Cardiac muscle cell (in vitro differentiated cells and primary cell): ENCODE results near the gene UBXN4. TPM values are rescaled to one million over a fixed set of nuclear protein-coding genes. Genes with fewer than 3 reads are reported as not detected.
"Not testable (repeated sequence)": the region's sequence is repeated elsewhere in the genome, so short reads cannot be mapped to it uniquely, and the experiment has no call there.

Experiments
- DNase-seq, 2 donors: peaks; one replicate each; pipeline versions ENCODE4 v3.0.0 to v3.0.0-alpha.2; 2010 to 2017; ENCODE audit warnings: low read depth in 1 of 2, low spot score in 1 of 2
- H3K27ac ChIP-seq: fragments of 200-600 bp; sonication (generic); 2 replicates; pipeline ENCODE4 v1.5.1; 2016
- H3K27me3 ChIP-seq: fragments of 200-600 bp; sonication (generic); 2 replicates; pipeline ENCODE4 v1.6.0; 2016; ENCODE audit warnings: control low read depth
- H3K36me3 ChIP-seq: fragments of 200-600 bp; sonication (generic); 2 replicates; pipeline ENCODE4 v1.5.1; 2016; ENCODE audit warnings: control low read depth
- H3K4me1 ChIP-seq: fragments of 200-600 bp; sonication (generic); 2 replicates; pipeline ENCODE4 v1.8.1; 2017; ENCODE audit warnings: low read depth, mild to moderate bottlenecking, mixed run types
- H3K4me3 ChIP-seq: fragments of 200-600 bp; sonication (generic); 2 replicates; pipeline ENCODE4 v1.5.1; 2016; ENCODE audit warnings: mild to moderate bottlenecking
- H3K9me3 ChIP-seq: fragments of 200-600 bp; sonication (generic); 2 replicates; pipeline ENCODE4 v1.5.1; 2017; ENCODE audit warnings: low read depth, mild to moderate bottlenecking, control low read depth
- CTCF ChIP-seq: IDR thresholded peaks from 2 replicates; pipeline ENCODE4 v1.5.1; 2012; ENCODE audit warnings: low read depth, mild to moderate bottlenecking, low read length
- polyA plus RNA-seq: library from polyadenylated mRNA; unstranded; fragments of >200 nt; fragmentation: Nextera tagmentation; extraction: Ambion mirVana; gene quantifications from 2 replicates; pipeline ENCODE4 v1.2.1, GENCODE V29; 2016
- total RNA-seq: library from RNA; depleted of rRNA; stranded (reverse); fragments of >200 nt; gene quantifications from 2 replicates; pipeline ENCODE4 v1.2.3, GENCODE V29; 2016

UBXN4 gene
- total and polyA plus RNA-seq, 2 experiments from 2014 or later: 35.5 to 193 TPM

DNA sequence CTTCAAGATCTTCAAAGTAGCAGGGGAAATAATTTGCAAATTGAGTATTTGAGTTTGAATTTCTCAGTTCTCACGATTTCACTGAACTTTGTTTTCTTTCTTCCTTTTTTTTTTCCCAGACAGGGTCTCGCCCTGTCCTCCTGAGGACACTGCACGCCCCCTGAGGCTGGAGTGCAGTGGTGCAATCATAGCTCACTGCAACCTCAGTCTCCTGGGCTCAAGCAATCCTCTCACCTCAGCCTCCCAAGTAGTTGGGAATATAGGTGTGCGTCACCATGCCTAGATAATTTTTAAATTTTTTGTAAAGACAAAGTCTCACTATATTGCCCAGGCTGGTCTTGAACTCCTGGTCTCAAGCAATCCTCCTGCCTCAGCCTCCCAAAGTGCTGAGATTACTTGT, 54.0 kb downstream of the UBXN4 start:
- H3K27ac ChIP-seq, H3K4me1 ChIP-seq, H3K27me3 ChIP-seq, DNase-seq, H3K36me3 ChIP-seq, H3K4me3 ChIP-seq, H3K9me3 ChIP-seq: not testable (repeated sequence)
- TF ChIP-seq CTCF: peak; percentile 5

GRCh38 chr2:135796606-135797005, 55.0 kb downstream of the UBXN4 start:
- H3K9me3 ChIP-seq: no peaks in the 10 kb centered on the region
- no peak for DNase-seq
- no peak for TF ChIP-seq CTCF
- no peak overlapping the region for H3K27ac ChIP-seq
- H3K4me3 ChIP-seq: no peak overlapping the region
- H3K36me3 ChIP-seq: no peaks in the 10 kb centered on the region
- peaks cover 2% of the 10 kb centered on the region for H3K4me1 ChIP-seq
- H3K27me3 ChIP-seq: no peaks in the 10 kb centered on the region

DNA sequence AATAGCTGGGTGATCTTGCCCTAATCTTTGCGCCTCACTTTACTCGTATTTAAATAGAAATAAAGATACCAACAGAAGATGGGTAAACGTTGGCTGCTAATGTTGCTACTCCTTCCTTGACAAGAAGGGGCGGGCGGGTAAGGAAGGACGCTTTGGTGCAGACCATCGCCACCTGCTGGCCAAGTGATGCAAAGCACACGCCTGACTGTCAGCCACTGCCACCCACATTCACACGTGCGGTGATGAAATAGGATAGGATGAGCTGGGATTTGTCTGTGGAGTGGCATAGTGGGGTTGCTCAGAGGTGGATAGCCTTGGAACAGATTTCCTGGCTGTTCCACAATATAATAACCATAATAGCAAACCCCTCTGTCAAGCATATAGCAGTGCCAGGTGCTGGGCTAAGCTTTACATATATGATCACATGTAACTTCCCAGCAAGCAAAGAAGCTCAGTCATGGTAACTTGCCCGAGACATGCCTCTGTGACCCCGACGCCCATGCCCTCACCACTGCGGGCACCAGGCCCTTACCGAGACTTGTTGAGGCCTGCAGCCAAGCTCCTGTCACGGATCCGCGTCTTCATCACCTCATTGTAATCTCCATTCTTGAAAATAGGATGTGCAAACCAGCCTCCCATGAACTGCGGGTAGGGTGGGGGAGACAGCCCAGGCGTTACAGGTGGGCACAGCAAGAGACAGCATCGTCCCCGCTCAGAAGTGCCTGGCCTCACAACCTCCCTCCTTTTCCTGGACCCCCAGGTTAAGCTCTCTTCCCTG, 56.0 kb downstream of the UBXN4 start:
- Histone ChIP-seq H3K27me3 (no peaks in the 10 kb centered on the region), H3K27ac (no peak overlapping the region), H3K36me3 (no peaks in the 10 kb centered on the region), H3K4me3 (no peak overlapping the region), H3K4me1 (no peaks in the 10 kb centered on the region), H3K9me3 (no peaks in the 10 kb centered on the region)
- TF ChIP-seq CTCF: peak; percentile 98
- DNase-seq: peak; percentile 79 to 87

GRCh38 chr2:135798275-135798705, 56.6 kb downstream of the UBXN4 start:
- TF ChIP-seq CTCF: no peak
- no peaks in the 10 kb centered on the region for H3K36me3 ChIP-seq
- no peak overlapping the region for H3K4me3 ChIP-seq
- no peak for DNase-seq
- no peaks in the 10 kb centered on the region for H3K9me3 ChIP-seq
- H3K27me3 ChIP-seq: no peaks in the 10 kb centered on the region
- H3K4me1 ChIP-seq: no peaks in the 10 kb centered on the region
- no peak overlapping the region for H3K27ac ChIP-seq

GRCh38 chr2:135798762-135799161, 57.1 kb downstream of the UBXN4 start:
- Histone ChIP-seq H3K4me3 (no peak overlapping the region), H3K27ac (no peak overlapping the region), H3K9me3 (no peaks in the 10 kb centered on the region), H3K36me3 (no peaks in the 10 kb centered on the region), H3K4me1 (no peaks in the 10 kb centered on the region), H3K27me3 (no peaks in the 10 kb centered on the region)
- TF ChIP-seq CTCF: peak; percentile 16
- DNase-seq: no peak
